ENCODE measurements around the gene NCMAP.

- TF ChIP-seq GATA2 (IDR thresholded peaks at IDR 0.05; ENCODE audit: low read depth, low read length) (no peak), GATA3 (IDR thresholded peaks at IDR 0.05; ENCODE audit: low read depth, low read length) (no peak)
Measured at GRCh38 chr1:24619376-24619775, 63.5 kb downstream of the NCMAP start.

All from SH-SY5Y (cell line).